GM23248 (cell line): ENCODE data around the gene UQCR10. TPM values are rescaled to one million over a fixed set of nuclear protein-coding genes. Genes with fewer than 3 reads are reported as not detected.

ENCODE experiments used
- DNase-seq: peaks from one replicate; pipeline ENCODE4 v3.0.0-alpha.2; 2015
- H2AFZ ChIP-seq: fragments of 200-600 bp; sonication (generic); 2 replicates; pipeline ENCODE4 v1.6.1; 2016; ENCODE audit warnings: antibody characterized with exemption
- H3F3A ChIP-seq: fragments of 200-600 bp; sonication (generic); 2 replicates; pipeline ENCODE4 v1.6.1; 2016; ENCODE audit warnings: mild to moderate bottlenecking, antibody characterized with exemption, mixed run types; ENCODE audit not compliant: insufficient read depth
- H3K27ac ChIP-seq: fragments of 200-600 bp; sonication (generic); 2 replicates; pipeline ENCODE4 v1.5.1; 2016; ENCODE audit warnings: mild to moderate bottlenecking
- H3K27me3 ChIP-seq: fragments of 200-600 bp; sonication (generic); replicated peaks from 2 replicates; pipeline ENCODE4 v1.6.1; 2016; ENCODE audit warnings: mild to moderate bottlenecking; ENCODE audit not compliant: insufficient read depth
- H3K36me3 ChIP-seq: fragments of 200-600 bp; sonication (generic); 2 replicates; pipeline ENCODE4 v1.6.1; 2016; ENCODE audit warnings: low read depth, mild to moderate bottlenecking
- H3K4me1 ChIP-seq: fragments of 200-600 bp; sonication (generic); 2 replicates; pipeline ENCODE4 v1.6.1; 2016; ENCODE audit warnings: mild to moderate bottlenecking; ENCODE audit not compliant: insufficient read depth
- H3K4me2 ChIP-seq: fragments of 200-600 bp; sonication (generic); one replicate; pipeline ENCODE4 v1.6.1; 2016; ENCODE audit warnings: mild to moderate bottlenecking; ENCODE audit not compliant: unreplicated experiment
- H3K4me3 ChIP-seq: fragments of 200-600 bp; sonication (generic); 2 replicates; pipeline ENCODE4 v1.5.1; 2016; ENCODE audit warnings: mild to moderate bottlenecking
- H3K79me2 ChIP-seq: fragments of 200-600 bp; sonication (generic); 2 replicates; pipeline ENCODE4 v1.6.1; 2016; ENCODE audit warnings: mild to moderate bottlenecking; ENCODE audit not compliant: insufficient read depth
- H3K9ac ChIP-seq: fragments of 200-600 bp; sonication (generic); 2 replicates; pipeline ENCODE4 v1.6.1; 2016; ENCODE audit warnings: mild to moderate bottlenecking
- H3K9me2 ChIP-seq: fragments of 200-600 bp; sonication (generic); 2 replicates; pipeline ENCODE4 v1.6.1; 2016; ENCODE audit warnings: mixed run types, mild to moderate bottlenecking, moderate library complexity; ENCODE audit not compliant: insufficient read depth
- H3K9me3 ChIP-seq: fragments of 200-600 bp; sonication (generic); one replicate; pipeline ENCODE4 v1.6.1; 2017; ENCODE audit warnings: low read depth
- H4K20me1 ChIP-seq: fragments of 200-600 bp; sonication (generic); 2 replicates; pipeline ENCODE4 v1.6.0; 2016; ENCODE audit not compliant: insufficient read depth
- EZH2 ChIP-seq: fragments of 200-600 bp; sonication (generic); IDR thresholded peaks from 2 replicates; pipeline ENCODE4 v1.6.1; 2018; ENCODE audit warnings: antibody characterized with exemption, mild to moderate bottlenecking; ENCODE audit not compliant: insufficient read depth, poor library complexity, severe bottlenecking
- EZH2phosphoT487 ChIP-seq: fragments of 200-600 bp; sonication (generic); IDR thresholded peaks from 2 replicates; pipeline ENCODE4 v1.6.1; 2018; ENCODE audit warnings: antibody characterized with exemption, moderate library complexity, mild to moderate bottlenecking, low read depth; ENCODE audit not compliant: insufficient read depth
- whole genome bisulfite sequencing, 2 experiments: methylation state at CpG; one replicate each; pipeline ENCODE4 v1.1.6; 2015 to 2017; ENCODE audit warnings: low lambda C conversion rate in 2 of 2, low coverage in 1 of 2; ENCODE audit errors: missing lambda C conversion rate in 2 of 2; 5-methylcytosine and 5-hydroxymethylcytosine counted together
- in situ Hi-C: fragments of 300-500 bp; cut with MboI; formaldehyde crosslinking; loops from 2 replicates; pipeline ENCODE4 v1.15.0; 2020
- polyA plus RNA-seq: library from polyadenylated mRNA; unstranded; fragments of >200 nt; fragmentation: Nextera tagmentation; extraction: Ambion mirVana; gene quantifications from 2 replicates; pipeline ENCODE4 v1.2.1, GENCODE V29; 2016
- total RNA-seq: library from RNA; depleted of rRNA; stranded (reverse); fragments of >200 nt; shearing (Covaris generic); gene quantifications from 2 replicates; pipeline ENCODE4 v1.2.3, GENCODE V29; 2014

The UQCR10 gene
- total and polyA plus RNA-seq, 2 experiments from 2014 or later, result 45.0 to 233 TPM

GRCh38 chr22:29769723-29770321, 2.7 kb downstream of the UQCR10 start:
- H3K9me2 ChIP-seq, result no peaks in the 10 kb centered on the region
- no peak overlapping the region for H3K4me2 ChIP-seq
- TF ChIP-seq EZH2 (no peak), EZH2phosphoT487 (no peak)
- no peaks in the 10 kb centered on the region for H3K9me3 ChIP-seq
- H3K36me3 ChIP-seq, result peaks cover 9% of the 10 kb centered on the region; the same call in 1 of the 2 replicates
- WGBS, 2 experiments, result 72 to 84% methylated on average over 2 of the region's 2 CpGs
- no peak overlapping the region for H2AFZ ChIP-seq
- no peak overlapping the region for H3K4me3 ChIP-seq
- H4K20me1 ChIP-seq, result no peaks in the 10 kb centered on the region
- H3K27ac ChIP-seq, result no peak overlapping the region
- peaks cover 24% of the 10 kb centered on the region for H3K4me1 ChIP-seq
- no peak overlapping the region for H3K9ac ChIP-seq
- H3K27me3 ChIP-seq, result no peaks in the 10 kb centered on the region
- in situ Hi-C loops, result no loop called here
- no peak for DNase-seq
- peaks cover 25% of the 10 kb centered on the region for H3F3A ChIP-seq
- peaks cover 45% of the 10 kb centered on the region for H3K79me2 ChIP-seq

- Histone ChIP-seq H3K36me3 (peaks cover 9% of the 10 kb centered on the region; the same call in 1 of the 2 replicates), H4K20me1 (no peaks in the 10 kb centered on the region), H3K4me1 (peaks cover 24% of the 10 kb centered on the region), H3K4me3 (no peak overlapping the region), H3K79me2 (peaks cover 28% of the 10 kb centered on the region), H3K9ac (no peak overlapping the region), H3F3A (peaks cover 25% of the 10 kb centered on the region), H3K9me3 (no peaks in the 10 kb centered on the region), H3K9me2 (no peaks in the 10 kb centered on the region), H3K4me2 (no peak overlapping the region), H3K27me3 (no peaks in the 10 kb centered on the region), H3K27ac (peak overlapping the region; percentile 48), H2AFZ (no peak overlapping the region)
- in situ Hi-C loops, result no loop called here
- peak; percentile 92 for DNase-seq
- TF ChIP-seq EZH2 (no peak), EZH2phosphoT487 (no peak)
- 34 to 39% methylated on average over 5 of the region's 5 CpGs for WGBS, 2 experiments
Measured at GRCh38 chr22:29772170-29772641, 5.0 kb downstream of the UQCR10 start.

GRCh38 chr22:29773233-29773632, 6.1 kb downstream of the UQCR10 start:
- peak overlapping the region; percentile 45 for H3K27ac ChIP-seq
- H3K9me3 ChIP-seq, result no peaks in the 10 kb centered on the region
- peaks cover 9% of the 10 kb centered on the region; the same call in 1 of the 2 replicates for H3K36me3 ChIP-seq
- peak; percentile 69 for DNase-seq
- H3K4me3 ChIP-seq, result no peak overlapping the region
- H3F3A ChIP-seq, result peaks cover 25% of the 10 kb centered on the region
- no peaks in the 10 kb centered on the region for H4K20me1 ChIP-seq
- peak overlapping the region; percentile 45; the same call in 1 of the 2 replicates for H2AFZ ChIP-seq
- in situ Hi-C loops, result no loop called here
- TF ChIP-seq EZH2 (no peak), EZH2phosphoT487 (no peak)
- H3K4me2 ChIP-seq, result no peak overlapping the region
- H3K27me3 ChIP-seq, result no peaks in the 10 kb centered on the region
- H3K4me1 ChIP-seq, result peaks cover 23% of the 10 kb centered on the region
- no peaks in the 10 kb centered on the region for H3K9me2 ChIP-seq
- WGBS, 2 experiments, result 74 to 92% methylated on average over 2 of the region's 2 CpGs
- H3K9ac ChIP-seq, result peak overlapping the region; percentile 2; the same call in 1 of the 2 replicates
- H3K79me2 ChIP-seq, result peaks cover 18% of the 10 kb centered on the region

- TF ChIP-seq EZH2 (no peak), EZH2phosphoT487 (no peak)
- H3F3A ChIP-seq, result peaks cover 34% of the 10 kb centered on the region
- peaks cover 41% of the 10 kb centered on the region for H3K4me1 ChIP-seq
- no peaks in the 10 kb centered on the region for H3K79me2 ChIP-seq
- no peaks in the 10 kb centered on the region for H3K27me3 ChIP-seq
- H3K36me3 ChIP-seq, result no peaks in the 10 kb centered on the region
- DNase-seq, result no peak
- H3K9ac ChIP-seq, result no peak overlapping the region
- H3K4me3 ChIP-seq, result no peak overlapping the region
- peak overlapping the region; percentile 91; the same call in 1 of the 2 replicates for H3K27ac ChIP-seq
- in situ Hi-C loops, result no loop called here
- WGBS, 2 experiments, result 98 to 99% methylated on average over 5 of the region's 5 CpGs
- H3K9me3 ChIP-seq, result no peaks in the 10 kb centered on the region
- peak overlapping the region; percentile 77 for H3K4me2 ChIP-seq
- no peaks in the 10 kb centered on the region for H3K9me2 ChIP-seq
- no peak overlapping the region for H2AFZ ChIP-seq
- H4K20me1 ChIP-seq, result no peaks in the 10 kb centered on the region
Measured at GRCh38 chr22:29780220-29780619, 13.1 kb downstream of the UQCR10 start.
